ENCODE data around the gene MAP3K1.

MAP3K1 gene

GRCh38 chr5:56803894-56804293 lies 11.5 kb upstream of the MAP3K1 start:
- CTCF ChIA-PET = interaction anchor here (0.6 kb wide), 1 partner anchor 220 kb away, joined by 3 read pairs; no protein-coding TSS in a partner anchor
- H3K27ac ChIP-seq (ENCODE audit: extremely low read depth, low read depth, low read length) = no peak overlapping the region
- H3K36me3 ChIP-seq (ENCODE audit: control insufficient read depth in 2 of 2, insufficient read depth in 1 of 2, low read length in 2 of 2) = no peaks in the 10 kb centered on the region
- POLR2A ChIA-PET = no interaction called here
- H3K4me1 ChIP-seq (ENCODE audit: control insufficient read depth, insufficient read depth, low read length) = no peaks in the 10 kb centered on the region
- TF ChIP-seq ZNF146 (tag by site-specific recombination; IDR thresholded peaks at IDR 0.05) = no peak
- TF ChIP-seq ZNF133 (tag by site-specific recombination; IDR thresholded peaks at IDR 0.05) = no peak
- TF ChIP-seq ZNF561 (tag by site-specific recombination; IDR thresholded peaks at IDR 0.05; ENCODE audit: borderline replicate concordance) = no peak
- TF ChIP-seq ZBTB7A (tag by site-specific recombination; IDR thresholded peaks at IDR 0.05; ENCODE audit: low read depth) = no peak
- TF ChIP-seq ZNF704 (tag by site-specific recombination; IDR thresholded peaks at IDR 0.05) = no peak
- no peak for TF ChIP-seq ZBTB48 (tag by site-specific recombination; IDR thresholded peaks at IDR 0.05)
- no peak for TF ChIP-seq ZNF404 (tag by site-specific recombination; IDR thresholded peaks at IDR 0.05)
- TF ChIP-seq BCL6B (tag by site-specific recombination; IDR thresholded peaks at IDR 0.05) = no peak
- H3K4me3 ChIP-seq (ENCODE audit: low read depth, low read length) = no peak overlapping the region
- no peaks in the 10 kb centered on the region for H3K9me3 ChIP-seq (ENCODE audit: control insufficient read depth, insufficient read depth, low read depth, low read length)

- ChIA-PET CTCF (no interaction called here), POLR2A (no interaction called here)
- Histone ChIP-seq H3K4me1 (ENCODE audit: control insufficient read depth, insufficient read depth, low read length) (no peaks in the 10 kb centered on the region; the same call in 1 of the 2 replicates), H3K4me3 (ENCODE audit: low read depth, low read length) (no peak overlapping the region), H3K9me3 (ENCODE audit: control insufficient read depth, insufficient read depth, low read depth, low read length) (no peaks in the 10 kb centered on the region), H3K36me3 (ENCODE audit: control insufficient read depth in 2 of 2, insufficient read depth in 1 of 2, low read length in 2 of 2) (no peaks in the 10 kb centered on the region), H3K27ac (ENCODE audit: extremely low read depth, low read depth, low read length) (no peak overlapping the region)
- TF ChIP-seq SP7 (tag by site-specific recombination; IDR thresholded peaks at IDR 0.05) = no peak
- TF ChIP-seq SETDB1 (IDR thresholded peaks at IDR 0.05; ENCODE audit: insufficient read length, low read length) = no peak
- TF ChIP-seq ZNF660 (tag by site-specific recombination; IDR thresholded peaks at IDR 0.05) = no peak
- TF ChIP-seq ELK4 (IDR thresholded peaks at IDR 0.05; ENCODE audit: borderline replicate concordance, low read depth, low read length) = no peak
- TF ChIP-seq ZBTB11 (tag by site-specific recombination; conservative IDR thresholded peaks at IDR 0.05; ENCODE audit: low read depth) = no peak
- TF ChIP-seq ZBTB21 (tag by site-specific recombination; IDR thresholded peaks at IDR 0.05) = no peak
- 0 out of 2 replicates have a peak, but pooled peaks have one; percentile 28 for TF ChIP-seq ZNF664 (tag by site-specific recombination; IDR thresholded peaks at IDR 0.05)
Measured at GRCh38 chr5:56807679-56808078, 7.7 kb upstream of the MAP3K1 start.

- no peaks in the 10 kb centered on the region; the same call in 1 of the 2 replicates for H3K4me1 ChIP-seq (ENCODE audit: control insufficient read depth, insufficient read depth, low read length)
- H3K4me3 ChIP-seq (ENCODE audit: low read depth, low read length) = no peak overlapping the region
- no peaks in the 10 kb centered on the region for H3K36me3 ChIP-seq (ENCODE audit: control insufficient read depth in 2 of 2, insufficient read depth in 1 of 2, low read length in 2 of 2)
- H3K9me3 ChIP-seq (ENCODE audit: control insufficient read depth, insufficient read depth, low read depth, low read length) = no peaks in the 10 kb centered on the region
- CTCF ChIA-PET = interaction anchor here (0.6 kb wide), 1 partner anchor 1693 kb away, joined by 3 read pairs; no protein-coding TSS in a partner anchor
- H3K27ac ChIP-seq (ENCODE audit: extremely low read depth, low read depth, low read length) = no peak overlapping the region
- POLR2A ChIA-PET = no interaction called here
- no peak for TF ChIP-seq ZNF174 (tag by site-specific recombination; IDR thresholded peaks at IDR 0.05)
- TF ChIP-seq ZNF324 (tag by site-specific recombination; IDR thresholded peaks at IDR 0.05) = no peak
- TF ChIP-seq HOXC10 (CRISPR knock-in tag; IDR thresholded peaks at IDR 0.05) = no peak
- no peak for TF ChIP-seq ZNF133 (tag by site-specific recombination; IDR thresholded peaks at IDR 0.05)
- TF ChIP-seq ZNF350 (tag by site-specific recombination; IDR thresholded peaks at IDR 0.05) = no peak
- no peak for TF ChIP-seq ZNF292 (tag by site-specific recombination; IDR thresholded peaks at IDR 0.05; ENCODE audit: borderline replicate concordance, low read depth)
- no peak for TF ChIP-seq ZNF362 (tag by site-specific recombination; IDR thresholded peaks at IDR 0.05)
- TF ChIP-seq RBAK (tag by site-specific recombination; IDR thresholded peaks at IDR 0.05) = no peak
- TF ChIP-seq ZNF777 (tag by site-specific recombination; IDR thresholded peaks at IDR 0.05; ENCODE audit: borderline replicate concordance) = no peak
- no peak for TF ChIP-seq HOXA7 (CRISPR knock-in tag; IDR thresholded peaks at IDR 0.05; ENCODE audit: borderline replicate concordance)
- no peak for TF ChIP-seq YY1 (tag by site-specific recombination; IDR thresholded peaks at IDR 0.05)
- TF ChIP-seq ZNF677 (tag by site-specific recombination; IDR thresholded peaks at IDR 0.05) = no peak
Measured at GRCh38 chr5:56808211-56808610, 7.1 kb upstream of the MAP3K1 start.
